ENCODE results near the gene ING3. TPM values are rescaled to one million over a fixed set of nuclear protein-coding genes. Genes with fewer than 3 reads are reported as not detected.

The ING3 gene
- total and polyA plus RNA-seq, 9 of the 15 experiments (the other 6 are each of a cell fraction or from before 2014, with no cell fraction given): 22.8 to 233 (median 50.4) TPM

GRCh38 chr7:121019018-121019417, 68.4 kb downstream of the ING3 start (continued):
- TF ChIP-seq NFATC3 (IDR thresholded peaks at IDR 0.05) (no peak), MLX (CRISPR knock-in tag; conservative IDR thresholded peaks at IDR 0.05) (no peak), RFX5 (IDR thresholded peaks at IDR 0.05; ENCODE audit: low read depth, low read length) (no peak), FOXM1 (IDR thresholded peaks at IDR 0.05; ENCODE audit: low read depth) (no peak), FOXM1 (CRISPR knock-in tag; IDR thresholded peaks at IDR 0.05; ENCODE audit: low read depth) (no peak), SMAD1 (IDR thresholded peaks at IDR 0.05; ENCODE audit: low read depth, low read length, partially characterized antibody) (no peak), PTBP1 (IDR thresholded peaks at IDR 0.05; ENCODE audit: low read depth, low read length) (no peak), DPF2 (IDR thresholded peaks at IDR 0.05) (0 out of 2 replicates have a peak, but pooled peaks have one; percentile 20), HDGF (IDR thresholded peaks at IDR 0.05) (no peak), MIER1 (IDR thresholded peaks at IDR 0.05; ENCODE audit: low read depth) (peak; percentile 93), HDAC6 (IDR thresholded peaks at IDR 0.05; ENCODE audit: low read depth, low read length) (no peak), MEIS2 (IDR thresholded peaks at IDR 0.05; ENCODE audit: partially characterized antibody) (peak; percentile 4), ARHGAP35 (IDR thresholded peaks at IDR 0.05; ENCODE audit: partially characterized antibody) (no peak), HNRNPH1 (optimal IDR thresholded peaks at IDR 0.05; ENCODE audit: low read depth, low read length) (no peak), ZKSCAN1 (IDR thresholded peaks at IDR 0.05; ENCODE audit: low read depth, low read length) (no peak), KLF6 (CRISPR knock-in tag; IDR thresholded peaks at IDR 0.05; ENCODE audit: borderline replicate concordance) (no peak), ZKSCAN8 (CRISPR knock-in tag; IDR thresholded peaks at IDR 0.05) (no peak), MTF1 (CRISPR knock-in tag; IDR thresholded peaks at IDR 0.05; ENCODE audit: borderline replicate concordance) (no peak), ZNF311 (CRISPR knock-in tag; IDR thresholded peaks at IDR 0.05) (no peak), ZNF77 (CRISPR knock-in tag; IDR thresholded peaks at IDR 0.05) (no peak), SMARCA4 (IDR thresholded peaks at IDR 0.05) (no peak; the same call in 1 of the 2 replicates), ZNF696 (CRISPR knock-in tag; conservative IDR thresholded peaks at IDR 0.05) (no peak), CC2D1A (IDR thresholded peaks at IDR 0.05) (no peak), CXXC5 (CRISPR knock-in tag; IDR thresholded peaks at IDR 0.05) (no peak)
- TF ChIP-seq, protein P1, sequence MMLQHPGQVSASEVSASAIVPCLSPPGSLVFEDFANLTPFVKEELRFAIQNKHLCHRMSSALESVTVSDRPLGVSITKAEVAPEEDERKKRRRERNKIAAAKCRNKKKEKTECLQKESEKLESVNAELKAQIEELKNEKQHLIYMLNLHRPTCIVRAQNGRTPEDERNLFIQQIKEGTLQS (IDR thresholded peaks at IDR 0.05): peak; percentile 48; the same call in 1 of the 2 replicates
- TF ChIP-seq, protein P1 (CRISPR knock-in tag; conservative IDR thresholded peaks at IDR 0.05): no peak
- TF ChIP-seq, protein P2, sequence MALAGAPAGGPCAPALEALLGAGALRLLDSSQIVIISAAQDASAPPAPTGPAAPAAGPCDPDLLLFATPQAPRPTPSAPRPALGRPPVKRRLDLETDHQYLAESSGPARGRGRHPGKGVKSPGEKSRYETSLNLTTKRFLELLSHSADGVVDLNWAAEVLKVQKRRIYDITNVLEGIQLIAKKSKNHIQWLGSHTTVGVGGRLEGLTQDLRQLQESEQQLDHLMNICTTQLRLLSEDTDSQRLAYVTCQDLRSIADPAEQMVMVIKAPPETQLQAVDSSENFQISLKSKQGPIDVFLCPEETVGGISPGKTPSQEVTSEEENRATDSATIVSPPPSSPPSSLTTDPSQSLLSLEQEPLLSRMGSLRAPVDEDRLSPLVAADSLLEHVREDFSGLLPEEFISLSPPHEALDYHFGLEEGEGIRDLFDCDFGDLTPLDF (CRISPR knock-in tag; IDR thresholded peaks at IDR 0.05): 0 out of 2 replicates have a peak, but pooled peaks have one; percentile 23
- TF ChIP-seq, protein P3, sequence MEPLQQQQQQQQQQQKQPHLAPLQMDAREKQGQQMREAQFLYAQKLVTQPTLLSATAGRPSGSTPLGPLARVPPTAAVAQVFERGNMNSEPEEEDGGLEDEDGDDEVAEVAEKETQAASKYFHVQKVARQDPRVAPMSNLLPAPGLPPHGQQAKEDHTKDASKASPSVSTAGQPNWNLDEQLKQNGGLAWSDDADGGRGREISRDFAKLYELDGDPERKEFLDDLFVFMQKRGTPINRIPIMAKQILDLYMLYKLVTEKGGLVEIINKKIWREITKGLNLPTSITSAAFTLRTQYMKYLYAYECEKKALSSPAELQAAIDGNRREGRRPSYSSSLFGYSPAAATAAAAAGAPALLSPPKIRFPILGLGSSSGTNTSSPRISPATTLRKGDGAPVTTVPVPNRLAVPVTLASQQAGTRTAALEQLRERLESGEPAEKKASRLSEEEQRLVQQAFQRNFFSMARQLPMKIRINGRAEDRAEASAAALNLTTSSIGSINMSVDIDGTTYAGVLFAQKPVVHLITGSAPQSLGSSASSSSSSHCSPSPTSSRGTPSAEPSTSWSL (CRISPR knock-in tag; IDR thresholded peaks at IDR 0.05; ENCODE audit: borderline replicate concordance): no peak
